Spleen (tissue), 11 donors: Measurements from ENCODE around the gene HSPA12A. TPM values are rescaled to one million over a fixed set of nuclear protein-coding genes. Genes with fewer than 3 reads are reported as not detected.
A peak's percentile ranks its signal among the peaks of the same experiment; 100 is the strongest.

ENCODE experiments used
- DNase-seq: peaks from one replicate; pipeline ENCODE4 v3.0.0-alpha.2; 2020
- H3K27ac ChIP-seq, 8 donors: fragments of 200-600 bp; sonication (generic) in 7 of 8; 1 replicate in 4 of 8; 2 replicates in 4 of 8; pipeline versions ENCODE4 v1.5.0 to v1.8.0; 2016 to 2021; ENCODE audit warnings: inconsistent platforms in 4 of 8, mild to moderate bottlenecking in 4 of 8, moderate library complexity in 1 of 8
- H3K27me3 ChIP-seq, 7 donors: fragments of 200-600 bp; sonication (generic) in 6 of 7; replicated peaks in 1 of 7; 1 replicate in 4 of 7; 2 replicates in 3 of 7; pipeline versions ENCODE4 v1.5.0 to v1.8.0; 2016 to 2021; ENCODE audit warnings: inconsistent platforms in 3 of 7, mild to moderate bottlenecking in 1 of 7
- H3K36me3 ChIP-seq, 6 donors: fragments of 200-600 bp; sonication (generic) in 5 of 6; 1 replicate in 4 of 6; 2 replicates in 2 of 6; pipeline versions ENCODE4 v1.5.0 to v1.8.0; 2016 to 2021; ENCODE audit warnings: inconsistent platforms in 2 of 6
- H3K4me1 ChIP-seq, 6 donors: fragments of 200-600 bp; sonication (generic) in 5 of 6; 1 replicate in 3 of 6; 2 replicates in 3 of 6; pipeline versions ENCODE4 v1.5.0 to v1.8.0; 2016 to 2021; ENCODE audit warnings: inconsistent platforms in 3 of 6
- H3K4me3 ChIP-seq, 8 donors: fragments of 200-600 bp; sonication (generic) in 7 of 8; 1 replicate in 4 of 8; 2 replicates in 4 of 8; pipeline versions ENCODE4 v1.5.0 to v1.8.0; 2016 to 2021; ENCODE audit warnings: inconsistent platforms in 4 of 8, mild to moderate bottlenecking in 4 of 8, moderate library complexity in 2 of 8
- H3K9me3 ChIP-seq, 8 donors: fragments of 200-600 bp; sonication (generic) in 7 of 8; 1 replicate in 4 of 8; 2 replicates in 4 of 8; pipeline versions ENCODE4 v1.5.0 to v1.8.0; 2016 to 2021; ENCODE audit warnings: inconsistent platforms in 4 of 8
- POLR2A ChIP-seq, 3 donors: fragments of 450-650 bp; IDR thresholded peaks; one replicate each; pipeline ENCODE4 v1.5.1; 2017; ENCODE audit warnings: antibody characterized with exemption in 3 of 3, mild to moderate bottlenecking in 1 of 3
- POLR2AphosphoS5 ChIP-seq, 3 donors: sonication (generic); formaldehyde crosslinking; IDR thresholded peaks; one replicate each; pipeline ENCODE4 v1.5.1; 2017; ENCODE audit warnings: antibody characterized with exemption in 3 of 3
- WGBS, 5 donors: extraction: QIAGEN DNeasy Blood & Tissue Kit in 3 of 5; methylation state at CpG; one replicate each; pipeline versions ENCODE4 v1.1.5 to v1.1.7; 2013 to 2018; 5-methylcytosine and 5-hydroxymethylcytosine counted together
- intact Hi-C: fragments of 100-400 bp; cut with DNase I; formaldehyde crosslinking; loops from one replicate; pipeline ENCODE4 v1.15.0; 2023; ENCODE audit warnings: low total_unique reads
- polyA plus RNA-seq, 3 donors: library from polyadenylated mRNA; stranded (reverse); fragments of 200-250 nt; gene quantifications; one replicate each; pipeline ENCODE4 v1.2.1, GENCODE V29; 2013
- total RNA-seq, 7 donors: library from RNA; depleted of rRNA in 3 of 7; stranded (reverse); fragments of >200 nt in 3 of 7; fragmentation: NEBNext Ultra II Directional in 4 of 7; extraction: Animal tissue kit (Norgen Biotek cat#: 25700) in 4 of 7; gene quantifications; one replicate each; pipeline versions ENCODE4 v1.1.0 to v1.2.1, GENCODE V29; 2016 to 2021
- TF ChIP-seq, protein P1 (sequence below), 11 experiments: fragments of 200-600 bp in 7 of 11; fragments of 450-650 bp in 4 of 11; sonication (generic) in 4 of 11; IDR thresholded peaks in 8 of 11; conservative IDR thresholded peaks in 3 of 11; 1 replicate in 7 of 11; 2 replicates in 4 of 11; pipeline versions ENCODE4 v1.4.0 to v1.8.0; 2016 to 2021; ENCODE audit warnings: antibody characterized with exemption in 11 of 11, inconsistent platforms in 4 of 11, mild to moderate bottlenecking in 1 of 11
- donor health status: healthy with polysubstance abuse.
- donor health status: DM: no; HTN: no; CAD: no; lungs with moderate emphysema.
- donor health status: DM: no; HTN: no; CAD: no.
- donor health status: Bipolar disorder and iron deficiency.
- donor health status: healthy.
- donor health status: DM: no; HTN: no; CAD: no.
- donor health status: DM: yes; HTN: yes; CAD: no.

The HSPA12A gene
- total and polyA plus RNA-seq, 10 donors = 1.5 to 16.5 (median 6.9) TPM

DNA sequence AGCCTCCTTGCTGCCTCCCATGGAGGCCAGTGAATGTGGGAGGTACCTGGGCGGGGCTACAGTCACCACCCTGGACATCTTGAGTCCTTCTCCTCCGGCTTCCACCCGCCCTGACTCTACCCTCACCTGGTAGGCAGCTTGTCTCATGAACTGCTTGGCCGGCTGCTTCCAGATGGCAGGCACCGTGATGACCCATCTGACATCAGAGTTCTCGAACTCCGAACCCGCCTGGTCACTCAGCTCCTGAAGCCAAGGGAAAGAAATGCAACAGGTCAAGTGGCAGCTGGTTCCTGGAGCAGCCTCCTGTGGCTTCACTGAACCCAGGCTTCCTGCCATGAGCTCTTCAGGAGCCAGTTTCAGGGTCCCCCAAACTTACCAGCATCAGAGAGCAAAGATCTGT lies 50.1 kb downstream of the HSPA12A start:
- DNase-seq = peak; percentile 74
- H3K4me1 ChIP-seq = peaks cover 0 to 41% (median 4%) of the 10 kb centered on the region in 6 donors
- TF ChIP-seq POLR2A (IDR thresholded peaks at IDR 0.05) (no peak), POLR2AphosphoS5 (IDR thresholded peaks at IDR 0.05) (peak in 1 of 3 donors; percentile 14)
- TF ChIP-seq, protein P1, sequence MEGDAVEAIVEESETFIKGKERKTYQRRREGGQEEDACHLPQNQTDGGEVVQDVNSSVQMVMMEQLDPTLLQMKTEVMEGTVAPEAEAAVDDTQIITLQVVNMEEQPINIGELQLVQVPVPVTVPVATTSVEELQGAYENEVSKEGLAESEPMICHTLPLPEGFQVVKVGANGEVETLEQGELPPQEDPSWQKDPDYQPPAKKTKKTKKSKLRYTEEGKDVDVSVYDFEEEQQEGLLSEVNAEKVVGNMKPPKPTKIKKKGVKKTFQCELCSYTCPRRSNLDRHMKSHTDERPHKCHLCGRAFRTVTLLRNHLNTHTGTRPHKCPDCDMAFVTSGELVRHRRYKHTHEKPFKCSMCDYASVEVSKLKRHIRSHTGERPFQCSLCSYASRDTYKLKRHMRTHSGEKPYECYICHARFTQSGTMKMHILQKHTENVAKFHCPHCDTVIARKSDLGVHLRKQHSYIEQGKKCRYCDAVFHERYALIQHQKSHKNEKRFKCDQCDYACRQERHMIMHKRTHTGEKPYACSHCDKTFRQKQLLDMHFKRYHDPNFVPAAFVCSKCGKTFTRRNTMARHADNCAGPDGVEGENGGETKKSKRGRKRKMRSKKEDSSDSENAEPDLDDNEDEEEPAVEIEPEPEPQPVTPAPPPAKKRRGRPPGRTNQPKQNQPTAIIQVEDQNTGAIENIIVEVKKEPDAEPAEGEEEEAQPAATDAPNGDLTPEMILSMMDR (IDR thresholded peaks at IDR 0.05 in 8 of 11, conservative IDR thresholded peaks at IDR 0.05 in 3 of 11) = no peak
- H3K4me3 ChIP-seq = no peak overlapping the region
- WGBS, 5 donors = 77 to 92% (median 79%) methylated on average over 8 of the region's 8 CpGs
- intact Hi-C loops = no loop called here
- H3K27me3 ChIP-seq = no peaks in the 10 kb centered on the region
- H3K36me3 ChIP-seq = no peaks in the 10 kb centered on the region
- peak overlapping the region in 1 of 8 donors; percentile 11 for H3K27ac ChIP-seq
- H3K9me3 ChIP-seq = no peaks in the 10 kb centered on the region

DNA sequence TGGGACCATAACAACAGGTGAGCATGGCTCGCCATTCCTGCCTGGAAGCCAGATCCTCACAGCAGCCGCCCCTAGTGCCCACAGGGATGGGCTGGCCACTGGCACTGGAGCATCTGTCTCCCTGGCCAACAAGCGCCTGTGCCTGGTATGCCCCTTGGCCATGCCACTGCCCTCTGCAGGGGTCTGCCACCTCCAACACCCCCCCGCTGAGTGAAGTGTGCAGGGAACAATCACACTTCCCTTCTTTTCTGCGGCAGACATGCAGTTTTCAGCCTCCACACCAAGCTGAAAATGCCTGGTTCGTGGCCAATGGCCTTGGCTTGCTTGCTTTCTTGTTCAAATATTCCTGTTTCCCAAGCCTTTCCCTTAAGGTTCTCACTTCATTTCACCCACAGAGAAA lies 50.7 kb downstream of the HSPA12A start:
- TF ChIP-seq, protein P1 (IDR thresholded peaks at IDR 0.05 in 8 of 11, conservative IDR thresholded peaks at IDR 0.05 in 3 of 11) = no peak
- TF ChIP-seq POLR2A (IDR thresholded peaks at IDR 0.05) = no peak
- no peak for TF ChIP-seq POLR2AphosphoS5 (IDR thresholded peaks at IDR 0.05)
- intact Hi-C loops = no loop called here
- Histone ChIP-seq H3K4me3 (no peak overlapping the region), H3K4me1 (peaks cover 0 to 41% (median 4%) of the 10 kb centered on the region in 6 donors), H3K27me3 (no peaks in the 10 kb centered on the region), H3K27ac (peak overlapping the region in 1 of 8 donors; percentile 11), H3K36me3 (no peaks in the 10 kb centered on the region), H3K9me3 (no peaks in the 10 kb centered on the region)
- 64 to 82% (median 69%) methylated on average over 3 to 6 of the region's 6 CpGs for WGBS, 5 donors
- peak; percentile 77 for DNase-seq

DNA sequence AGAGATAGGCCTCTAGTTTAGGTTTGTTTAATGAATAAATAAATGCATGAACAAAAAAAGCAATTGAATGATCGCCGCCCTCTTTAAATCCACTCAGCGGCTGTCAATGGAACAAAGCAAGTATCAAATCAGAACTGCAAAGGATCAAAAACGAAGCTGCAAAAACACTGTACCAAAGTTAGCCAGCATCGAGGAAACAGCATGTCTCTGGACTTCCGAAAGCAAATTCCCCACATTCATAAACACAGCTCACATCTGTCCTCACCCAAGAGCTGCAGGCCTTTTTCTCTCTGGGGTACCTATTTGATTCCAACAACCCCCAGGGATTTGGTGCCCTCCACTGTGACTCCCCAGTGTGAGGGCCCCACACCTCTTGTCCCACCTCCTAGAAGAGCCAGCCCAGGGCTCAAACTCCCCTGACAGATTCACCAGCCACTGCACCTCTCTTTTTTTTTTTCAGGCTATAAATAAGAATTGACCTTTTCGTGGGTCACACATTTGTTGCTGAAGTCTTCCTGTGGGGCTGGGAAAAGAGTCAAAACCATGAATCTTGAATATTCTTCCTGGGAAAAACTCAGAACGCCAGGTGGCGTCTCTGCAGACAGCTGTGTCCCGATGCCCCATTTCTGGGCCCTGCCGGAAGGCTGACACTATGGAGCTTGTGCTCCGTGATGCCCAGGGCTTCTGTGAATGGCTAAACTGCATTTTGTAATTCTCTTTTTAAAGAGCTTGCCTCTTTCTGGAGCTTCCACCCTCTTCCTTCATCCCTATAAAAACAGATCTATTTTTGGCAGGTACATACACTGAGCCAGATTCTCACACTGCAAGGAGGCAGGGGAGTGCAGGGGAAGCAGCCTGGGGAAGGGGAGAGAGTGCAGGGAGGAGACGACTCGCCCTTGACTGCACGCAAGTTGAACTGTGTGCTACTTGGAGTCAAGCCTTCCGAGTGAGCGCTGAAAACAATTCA lies 51.7 kb downstream of the HSPA12A start:
- Histone ChIP-seq H3K36me3 (no peaks in the 10 kb centered on the region), H3K4me1 (peaks cover 0 to 41% (median 4%) of the 10 kb centered on the region in 6 donors), H3K27ac (no peak overlapping the region), H3K9me3 (no peaks in the 10 kb centered on the region), H3K27me3 (no peaks in the 10 kb centered on the region), H3K4me3 (no peak overlapping the region)
- WGBS, 5 donors = 67 to 78% (median 71%) methylated on average over 17 of the region's 17 CpGs
- TF ChIP-seq, protein P1 (IDR thresholded peaks at IDR 0.05 in 8 of 11, conservative IDR thresholded peaks at IDR 0.05 in 3 of 11) = peak in 3 of 11 experiments; percentile 19 to 34 (median 26)
- no peak for TF ChIP-seq POLR2AphosphoS5 (IDR thresholded peaks at IDR 0.05)
- no peak for DNase-seq
- intact Hi-C loops = no loop called here

DNA sequence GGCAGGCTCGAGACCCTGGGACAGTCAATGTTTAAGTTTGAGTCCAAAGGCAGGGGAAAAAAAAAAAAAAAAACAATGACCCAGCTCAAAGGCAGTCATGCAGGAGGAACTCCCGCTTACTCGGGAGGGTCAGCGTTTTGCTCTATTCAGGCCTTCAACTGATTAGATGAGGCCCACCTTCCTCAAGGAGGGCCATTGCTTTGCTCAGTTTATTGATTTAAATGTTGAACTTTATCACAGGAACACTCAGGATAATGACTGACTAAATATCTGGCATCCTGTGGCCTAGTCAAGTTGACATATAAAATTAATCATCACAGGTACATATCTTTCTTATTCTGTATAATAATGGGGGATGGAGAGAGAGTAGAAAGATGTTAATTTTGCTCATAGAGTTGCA lies 52.6 kb downstream of the HSPA12A start:
- intact Hi-C loops = loop anchor here (10.0 kb wide), 1 partner anchor 485 kb away; no protein-coding TSS in a partner anchor
- no peak overlapping the region for H3K4me3 ChIP-seq
- no peak overlapping the region for H3K27ac ChIP-seq
- H3K36me3 ChIP-seq = no peaks in the 10 kb centered on the region
- H3K4me1 ChIP-seq = peaks cover 0 to 41% (median 4%) of the 10 kb centered on the region in 6 donors
- no peak for DNase-seq
- no peaks in the 10 kb centered on the region for H3K9me3 ChIP-seq
- 83 to 95% (median 87%) methylated on average over 4 of the region's 4 CpGs for WGBS, 5 donors
- no peaks in the 10 kb centered on the region for H3K27me3 ChIP-seq
- TF ChIP-seq POLR2A (IDR thresholded peaks at IDR 0.05) (no peak), POLR2AphosphoS5 (IDR thresholded peaks at IDR 0.05) (no peak)
- TF ChIP-seq, protein P1 (IDR thresholded peaks at IDR 0.05 in 8 of 11, conservative IDR thresholded peaks at IDR 0.05 in 3 of 11) = no peak
